ENCODE results near the gene SGPP1. TPM values are rescaled to one million over a fixed set of nuclear protein-coding genes. Genes with fewer than 3 reads are reported as not detected.

Gene SGPP1
- total RNA-seq, 1 experiment from 2014 or later: 5.5 TPM

DNA sequence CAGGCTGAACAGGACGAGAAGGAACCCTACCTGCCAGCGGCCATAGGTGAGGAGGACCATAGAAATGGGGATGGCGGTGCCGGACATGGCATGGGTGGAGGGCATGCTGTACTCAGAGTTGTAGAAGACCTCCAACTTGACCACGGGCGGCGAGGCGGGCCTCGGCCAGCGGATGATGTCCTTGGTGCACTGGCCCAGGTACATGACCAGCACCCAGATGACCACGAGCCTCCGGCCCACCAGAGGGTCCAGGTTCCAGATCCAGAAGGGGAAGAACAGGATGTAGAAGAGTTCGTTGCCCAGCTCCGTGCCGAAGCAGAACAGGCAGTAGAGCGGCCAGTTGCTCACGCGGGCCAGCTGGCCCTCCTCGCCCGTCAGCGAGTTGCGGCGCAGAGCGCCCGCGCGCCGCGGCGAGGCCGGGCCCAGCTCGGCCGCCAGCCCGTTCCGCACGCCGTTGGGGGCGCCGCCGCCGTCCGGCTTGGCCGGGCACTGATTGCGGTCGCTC is 582 bp downstream of the SGPP1 start:
- no peaks in the 10 kb centered on the region; the same call in 1 of the 2 replicates for H3K27me3 ChIP-seq (ENCODE audit: insufficient read depth, low read length)
- Mint-ChIP-seq H3K4me3 (peak overlapping the region; percentile 97 to 100), H3K9me3 (peaks cover 0 to 1% of the 10 kb centered on the region in 2 experiments; a peak in 3 of 5 replicates), H3K36me3 (ENCODE audit: insufficient read depth in 1 of 3, low read depth in 3 of 3) (no peaks in the 10 kb centered on the region; a peak in 1 of 7 replicates), H3K27me3 (ENCODE audit: low read depth) (peaks cover 46% of the 10 kb centered on the region), H3K4me1 (peaks cover 25% of the 10 kb centered on the region in 2 experiments), H3K27ac (peak overlapping the region in 2 of 3 experiments; percentile 46 to 93; a peak in 4 of 7 replicates)
- no peak overlapping the region for H3K23ac ChIP-seq (ENCODE audit: insufficient read length, low read depth, low read length)
- no peak overlapping the region for H2BK12ac ChIP-seq (ENCODE audit: insufficient read length, low read depth, low read length)
- H3K18ac ChIP-seq (ENCODE audit: insufficient read length, low read depth, low read length): peak overlapping the region; percentile 39
- no peak overlapping the region for H4K8ac ChIP-seq (replicated peaks; ENCODE audit: insufficient read length, low read depth, low read length)
- peak overlapping the region; percentile 12 for H3K9ac ChIP-seq (ENCODE audit: extremely low read depth, insufficient read length, low read length)
- WGBS (ENCODE audit: extremely low coverage, insufficient read length, low lambda C conversion rate): no CpG with 5 or more reads among the region's 45 CpGs
- no peak overlapping the region for H4K91ac ChIP-seq (ENCODE audit: insufficient read length, low read depth, low read length)
- peaks cover 7% of the 10 kb centered on the region for H3K23me2 ChIP-seq (ENCODE audit: insufficient read length, low read depth, low read length, poor library complexity, severe bottlenecking)
- H3K79me2 ChIP-seq (ENCODE audit: insufficient read depth, low read length): no peaks in the 10 kb centered on the region
- H3K4me2 ChIP-seq (ENCODE audit: insufficient read depth, insufficient read length, low read length): peak overlapping the region; percentile 87
- no peak overlapping the region for H2BK15ac ChIP-seq (ENCODE audit: low read depth, low read length)
- H2BK5ac ChIP-seq (ENCODE audit: insufficient read length, low read length): no peak overlapping the region
- peak; percentile 48 for DNase-seq
- H3K4ac ChIP-seq (ENCODE audit: low read depth, low read length): no peak overlapping the region
- H2AFZ ChIP-seq (ENCODE audit: low read length): no peak overlapping the region
- no peak overlapping the region for H3K27ac ChIP-seq (ENCODE audit: insufficient read length, low read depth, low read length)
- H3K14ac ChIP-seq (ENCODE audit: insufficient read depth, low read length): peak overlapping the region; percentile 67
- no peak overlapping the region for H2BK20ac ChIP-seq (ENCODE audit: low read depth, low read length, poor library complexity, severe bottlenecking)
- no peak overlapping the region for H3K56ac ChIP-seq (ENCODE audit: insufficient read length, low read depth, low read length)
- H4K5ac ChIP-seq (ENCODE audit: insufficient read length, low read depth, low read length): no peak overlapping the region
- no peaks in the 10 kb centered on the region for H3K9me3 ChIP-seq (ENCODE audit: control insufficient read depth, low read depth, low read length)
- H3K4me1 ChIP-seq (ENCODE audit: insufficient read depth, low read length): peaks cover 5% of the 10 kb centered on the region; the same call in 1 of the 2 replicates
- no peak overlapping the region for H3T11ph ChIP-seq (ENCODE audit: low read length)
- H2AK5ac ChIP-seq (ENCODE audit: insufficient read length, low read length): no peak overlapping the region
- no peak for TF ChIP-seq CTCF (conservative IDR thresholded peaks at IDR 0.05)
- no peak overlapping the region for H2BK120ac ChIP-seq (ENCODE audit: low read depth, low read length, poor library complexity, severe bottlenecking)
- no peaks in the 10 kb centered on the region for H3K79me1 ChIP-seq (ENCODE audit: insufficient read depth, low read depth, low read length, poor library complexity, severe bottlenecking)
- no peaks in the 10 kb centered on the region for H4K20me1 ChIP-seq (ENCODE audit: control insufficient read depth, insufficient read depth, insufficient read length)

Data from H9 (cell line).